Activated CD4-positive, alpha-beta T cell treated with anti-CD3 and anti-CD28 coated beads for 1 hour (primary cell): ENCODE results near the gene GMDS.

ENCODE experiments used
- DNase-seq: peaks from one replicate; pipeline ENCODE4 v3.0.0-alpha.2; 2020

Gene GMDS

DNA sequence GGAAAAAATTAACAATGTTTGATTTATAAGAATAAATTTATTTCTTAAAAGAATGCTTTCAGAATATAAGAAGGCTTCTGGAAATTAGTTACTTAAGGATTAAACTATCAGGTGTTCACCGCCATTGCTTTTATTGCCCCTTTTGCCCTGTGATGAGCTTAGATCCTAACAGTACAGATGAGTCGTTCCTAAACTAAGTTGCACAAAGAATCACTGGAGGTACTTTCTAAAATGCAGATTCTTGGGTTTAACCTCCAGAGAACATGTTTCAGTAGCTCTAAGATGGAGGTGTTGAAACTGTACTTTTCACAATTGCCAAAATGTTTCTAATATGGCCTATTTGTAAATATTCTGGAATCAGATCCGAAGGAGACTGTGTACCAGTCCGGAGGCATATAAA, 211.9 kb downstream of the GMDS start:
- no peak for DNase-seq

DNA sequence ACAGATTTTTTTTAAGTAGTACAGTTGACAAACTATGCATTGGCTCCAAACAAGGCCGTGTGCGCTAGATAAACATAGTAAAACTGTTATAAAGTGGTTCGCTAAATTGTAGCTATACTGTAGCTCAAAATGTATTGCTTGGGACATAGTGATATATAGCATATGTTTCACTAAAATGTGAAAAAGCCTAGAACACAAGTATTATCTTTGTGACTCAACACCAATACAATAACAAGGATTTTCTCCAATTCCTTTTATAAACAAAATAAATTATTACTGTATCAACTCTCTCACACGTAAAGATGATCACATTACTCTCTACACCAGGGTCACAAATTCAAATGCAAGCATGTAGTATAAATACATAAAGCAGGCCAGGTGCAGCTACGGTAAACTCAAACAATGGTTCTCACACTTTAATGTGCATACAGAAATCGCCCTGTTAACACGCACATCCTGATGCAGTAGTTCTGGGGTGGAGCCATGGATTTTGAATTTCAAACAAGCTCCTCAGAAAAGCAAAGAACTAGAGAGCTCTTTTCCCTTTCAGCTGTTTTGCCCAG, 214.6 kb downstream of the GMDS start:
- DNase-seq = no peak

DNA sequence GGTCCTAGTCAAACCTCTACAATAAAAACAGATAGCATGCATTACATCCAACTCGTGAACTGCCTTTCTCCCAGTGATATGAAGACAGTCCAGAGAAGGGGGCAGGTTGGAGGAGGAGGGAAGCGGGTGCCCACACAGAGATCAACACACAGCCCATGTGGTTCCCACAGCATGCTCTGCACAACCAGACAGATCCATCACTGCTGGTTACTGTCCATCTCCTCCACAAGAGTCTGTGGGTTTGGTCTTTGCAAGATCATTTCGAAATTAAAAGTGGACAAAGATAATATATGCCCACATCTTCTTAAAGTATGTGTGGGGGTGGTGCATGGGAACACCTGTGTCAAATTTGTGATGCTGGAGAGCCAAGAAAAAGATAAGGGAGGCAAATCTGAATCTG, 215.5 kb downstream of the GMDS start:
- DNase-seq = no peak

DNA sequence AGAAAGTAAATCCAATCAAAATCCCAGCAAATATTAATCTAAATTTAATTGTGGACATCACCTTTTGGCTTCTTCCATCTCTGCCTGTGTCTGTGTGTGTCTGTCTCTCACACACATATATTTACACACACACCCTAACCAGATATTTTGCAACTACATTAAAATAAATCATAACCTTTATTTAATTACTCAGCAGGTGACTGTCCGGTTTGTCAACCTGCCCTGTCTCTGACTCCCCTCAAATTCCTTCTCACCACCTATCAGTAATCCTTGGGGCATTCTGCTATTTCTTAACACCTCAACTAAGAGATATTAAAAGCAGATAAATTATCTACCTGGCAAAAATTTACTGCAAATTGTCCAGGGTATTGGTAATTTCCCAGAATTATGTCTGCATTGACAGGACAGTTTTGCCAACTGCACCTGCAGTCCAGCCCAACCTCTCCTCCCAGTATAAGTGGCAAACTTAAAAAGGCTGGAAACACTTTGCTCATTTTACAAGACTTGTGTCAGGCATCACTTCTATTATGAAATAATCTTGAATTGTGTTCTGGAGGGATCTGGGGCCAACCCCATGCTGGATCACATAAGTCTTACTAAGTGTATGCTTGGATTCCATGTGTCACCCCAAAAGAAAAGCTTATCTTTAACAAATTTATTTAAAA, 216.1 kb downstream of the GMDS start:
- no peak for DNase-seq

DNA sequence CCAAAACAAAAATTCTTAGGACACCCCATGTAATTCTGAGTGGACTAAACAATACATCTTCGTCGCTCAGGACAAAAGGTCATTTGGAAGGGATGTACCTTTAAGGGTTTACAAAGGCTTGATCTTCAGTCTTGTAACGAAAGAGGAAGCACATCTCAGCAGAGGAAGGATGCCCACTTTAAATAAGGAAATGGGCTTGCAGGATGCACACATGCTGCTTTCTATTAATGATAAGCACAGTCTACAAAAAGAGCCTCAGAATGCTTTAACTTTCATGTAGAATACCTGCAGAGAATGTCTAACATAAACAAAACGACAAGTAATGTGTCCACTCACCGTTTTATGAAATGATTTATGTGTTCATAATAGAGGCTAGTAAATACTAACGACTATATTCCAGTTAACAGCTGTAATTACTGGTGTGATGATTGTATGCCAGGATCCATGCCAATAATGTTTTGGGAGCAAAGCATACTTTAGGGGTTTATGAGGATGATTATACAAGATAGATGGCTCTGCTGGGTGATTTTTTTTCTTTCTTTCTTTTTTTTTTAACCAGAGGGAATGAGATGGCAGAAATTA, 216.9 kb downstream of the GMDS start:
- no peak for DNase-seq

DNA sequence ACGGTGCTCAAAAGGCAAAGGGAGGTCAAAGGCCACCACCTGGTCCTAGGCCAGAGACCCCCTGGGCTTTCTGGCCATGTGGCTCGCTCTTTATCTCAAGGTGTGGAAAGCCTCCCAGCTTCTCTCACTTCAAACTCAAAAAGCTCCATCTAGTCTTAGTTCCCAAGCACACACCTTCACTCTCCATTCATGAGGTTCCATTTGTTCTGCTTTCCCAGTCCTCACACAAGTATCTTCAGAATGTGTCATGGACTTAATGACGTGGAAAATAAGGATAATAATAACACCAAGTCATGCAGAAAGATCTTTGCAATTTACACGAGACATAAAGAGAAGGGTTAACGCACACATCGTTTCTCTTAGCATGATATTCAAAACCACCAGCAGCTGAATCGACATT, 219.3 kb downstream of the GMDS start:
- DNase-seq = no peak

DNA sequence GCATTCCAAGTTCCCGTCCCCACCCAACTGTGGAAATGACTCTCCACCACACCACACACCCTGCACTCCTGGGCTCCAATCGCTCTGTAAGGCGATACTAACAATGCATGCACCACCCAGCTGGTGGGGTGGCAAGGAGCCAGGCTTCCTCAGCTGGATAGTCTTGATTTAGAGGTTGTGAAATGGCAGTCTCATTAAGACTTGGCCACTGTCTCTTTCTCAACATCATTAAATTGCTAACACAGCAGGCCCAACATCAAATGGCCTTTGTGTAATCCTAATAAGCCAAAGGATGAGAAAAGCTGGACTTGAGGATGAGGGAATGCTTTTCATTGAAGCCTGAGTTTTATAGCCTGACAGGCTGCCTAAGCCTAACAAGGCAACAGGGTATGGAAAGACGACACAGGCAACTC, 223.7 kb downstream of the GMDS start:
- no peak for DNase-seq

DNA sequence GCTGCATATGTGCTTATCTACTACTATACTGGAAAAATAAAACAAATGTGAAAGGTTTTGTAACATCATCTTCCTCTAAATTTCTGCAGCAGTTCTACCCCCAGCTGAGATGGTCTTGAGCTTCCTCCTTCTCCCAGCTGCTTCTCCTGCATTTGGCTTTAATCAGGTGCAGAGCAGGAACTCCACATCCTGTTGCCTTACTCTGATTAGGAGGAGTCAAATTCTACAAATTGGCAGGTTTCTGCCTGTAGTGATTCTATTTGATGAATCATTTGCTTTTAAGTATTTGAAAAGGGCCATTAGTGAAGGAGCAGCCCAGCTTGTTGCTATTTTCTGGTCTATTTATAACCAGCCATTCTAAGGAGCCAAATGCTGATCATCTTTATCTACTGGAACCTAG, 224.5 kb downstream of the GMDS start:
- DNase-seq = no peak

DNA sequence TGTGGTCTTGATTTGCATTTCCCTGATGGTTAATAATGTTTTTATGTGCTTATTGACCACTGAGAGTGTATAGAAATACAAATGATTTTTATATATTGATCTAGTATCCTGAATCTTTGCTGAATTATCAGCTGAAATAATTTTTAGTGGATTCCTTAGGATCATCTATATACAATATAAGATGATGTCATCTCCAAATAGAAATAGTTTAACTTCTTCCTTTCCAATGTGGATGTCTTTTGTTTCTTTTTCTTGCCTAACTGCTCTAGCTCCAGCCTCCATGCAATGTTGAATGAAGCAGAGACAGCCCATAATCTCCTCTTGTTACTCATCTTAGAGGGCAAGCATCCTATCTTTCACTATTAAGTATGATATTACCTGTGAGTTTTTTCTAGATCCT, 226.4 kb downstream of the GMDS start:
- DNase-seq = no peak

DNA sequence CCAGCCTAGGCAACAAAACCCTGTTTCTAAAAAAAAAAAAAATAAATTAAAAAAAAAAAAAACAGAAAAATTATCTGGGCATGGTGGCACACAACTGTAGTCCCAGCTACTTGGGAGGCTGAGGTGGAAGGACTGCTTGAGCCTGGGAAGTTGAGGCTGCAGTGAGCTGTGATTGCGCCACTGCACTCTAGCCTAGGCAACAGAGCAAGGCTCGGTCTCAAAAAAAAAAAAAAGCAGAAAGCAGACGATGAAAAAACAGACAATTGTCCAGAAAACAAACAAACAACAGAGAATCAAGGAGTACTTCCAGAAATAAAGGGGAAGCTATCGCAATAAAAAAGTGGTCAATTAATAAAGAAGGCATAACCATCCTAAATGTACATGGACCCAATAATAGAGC, 229.4 kb downstream of the GMDS start:
- no peak for DNase-seq

DNA sequence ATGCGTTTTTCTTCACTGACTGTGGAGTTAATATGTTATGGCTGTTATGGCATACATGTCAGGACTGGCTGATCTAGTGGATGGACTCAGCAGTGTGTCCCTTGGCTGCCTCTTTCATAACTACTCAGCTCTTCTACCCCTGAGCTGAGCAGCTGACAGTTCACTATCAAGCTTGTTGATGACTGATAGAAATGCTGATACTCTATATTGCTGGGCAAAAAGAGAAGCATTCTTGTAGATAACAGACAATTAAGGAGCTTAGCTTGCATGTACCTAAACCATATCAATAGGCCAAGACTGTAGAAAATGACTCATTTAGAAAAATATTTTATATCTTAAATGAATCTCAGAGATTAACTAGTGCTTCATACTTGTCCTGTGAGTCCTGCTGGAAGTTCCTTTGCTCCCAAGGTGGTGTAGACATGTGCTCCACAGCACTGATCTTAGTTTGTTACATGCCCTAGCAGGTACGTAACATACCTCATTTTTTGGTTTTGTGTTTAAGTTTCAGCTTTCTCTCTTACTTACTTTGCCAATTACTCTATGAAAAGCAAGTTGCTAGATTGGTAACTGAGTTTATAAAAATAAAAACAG, 236.9 kb downstream of the GMDS start:
- no peak for DNase-seq

DNA sequence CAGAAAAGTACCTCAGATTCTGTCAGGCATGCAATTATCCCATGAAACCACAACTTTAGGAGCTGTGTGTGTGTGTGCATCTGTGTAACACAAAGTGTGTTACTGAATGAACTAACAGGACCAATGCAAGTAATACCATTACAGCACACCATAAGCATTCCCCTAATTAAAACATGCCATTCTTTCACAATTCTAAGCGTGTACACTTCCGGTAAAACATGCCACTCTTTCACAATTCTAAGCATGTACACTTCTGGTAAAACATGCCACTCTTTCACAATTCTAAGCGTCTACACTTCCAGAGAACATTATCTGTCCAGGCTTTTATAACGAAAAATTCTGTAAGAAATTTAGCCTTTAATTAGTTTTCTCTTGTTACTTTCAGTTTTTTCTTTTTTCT, 238.2 kb downstream of the GMDS start:
- no peak for DNase-seq

DNA sequence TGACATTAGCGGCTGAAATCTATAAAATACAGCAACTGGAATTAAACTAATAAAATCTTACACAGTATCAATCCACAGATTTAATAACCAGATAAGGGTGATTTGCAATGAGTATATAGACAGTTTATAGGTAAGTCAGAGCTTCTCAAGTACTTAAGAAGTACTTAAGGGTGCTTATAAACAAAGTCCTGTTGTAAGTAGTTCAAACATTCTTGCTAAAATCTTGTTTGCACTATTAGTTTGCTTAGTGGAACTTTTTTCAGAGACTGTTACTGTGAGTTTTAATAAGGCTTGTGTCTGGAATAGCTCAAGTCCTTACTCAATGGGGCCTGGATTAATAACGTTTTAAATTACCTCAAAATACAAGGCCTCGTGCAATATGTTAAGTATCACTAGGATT, 240.5 kb downstream of the GMDS start:
- DNase-seq = no peak

DNA sequence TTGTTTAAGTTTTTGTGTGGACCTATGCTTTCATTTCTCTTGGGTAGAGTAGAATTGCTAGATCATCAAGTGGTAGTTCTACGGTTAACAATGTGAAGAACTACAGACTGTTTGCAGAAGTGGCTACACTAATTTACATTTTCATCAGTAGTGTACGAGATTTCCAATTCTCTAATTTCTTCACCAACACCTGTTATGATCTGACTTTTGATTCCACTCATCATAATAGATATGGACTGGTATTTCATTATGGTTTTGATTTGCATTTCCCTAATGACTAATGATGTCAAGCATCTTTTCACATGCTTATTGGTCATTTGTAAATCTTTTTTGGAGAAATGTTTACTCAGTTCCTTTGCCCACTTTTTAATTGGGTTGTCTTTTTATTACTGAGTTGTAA, 244.4 kb downstream of the GMDS start:
- DNase-seq = no peak

DNA sequence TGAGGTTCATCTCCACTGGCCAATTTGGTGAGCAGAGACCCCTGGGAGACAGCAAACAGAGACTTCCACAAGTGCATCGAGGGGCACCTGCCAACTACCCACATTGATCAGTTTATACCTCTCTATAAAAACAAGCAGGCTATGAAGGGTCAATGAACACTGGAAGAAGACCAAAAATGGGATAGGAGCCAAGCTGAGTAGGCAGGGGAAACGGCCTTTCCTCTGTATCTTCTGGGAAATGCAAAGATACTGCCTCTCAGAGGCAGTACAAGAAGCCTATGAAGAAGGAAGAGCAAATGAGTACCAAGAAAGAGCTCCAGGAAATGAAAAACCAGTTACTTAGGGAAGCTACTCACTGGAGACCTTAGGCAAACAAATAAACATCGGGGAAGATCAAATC, 247.7 kb downstream of the GMDS start:
- DNase-seq = no peak

DNA sequence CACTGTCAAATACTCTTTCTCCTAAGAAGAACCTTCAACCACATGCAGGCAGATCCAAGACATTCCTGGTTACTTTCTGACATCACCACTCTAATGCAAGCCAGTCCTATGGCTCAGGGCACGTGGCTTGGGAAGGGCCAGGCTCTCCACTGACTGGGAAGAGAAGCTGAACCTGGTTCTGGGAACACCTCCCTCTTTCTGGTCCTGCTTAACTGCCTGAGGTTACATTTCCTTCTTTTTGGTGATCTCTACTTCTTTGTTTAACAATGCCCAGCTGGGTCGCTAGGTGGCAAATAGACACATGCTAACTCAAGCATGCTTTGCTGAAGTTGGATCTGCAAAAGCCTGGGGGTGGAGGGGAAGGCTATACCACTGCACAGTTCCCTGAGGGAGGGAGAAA, 249.8 kb downstream of the GMDS start:
- no peak for DNase-seq

DNA sequence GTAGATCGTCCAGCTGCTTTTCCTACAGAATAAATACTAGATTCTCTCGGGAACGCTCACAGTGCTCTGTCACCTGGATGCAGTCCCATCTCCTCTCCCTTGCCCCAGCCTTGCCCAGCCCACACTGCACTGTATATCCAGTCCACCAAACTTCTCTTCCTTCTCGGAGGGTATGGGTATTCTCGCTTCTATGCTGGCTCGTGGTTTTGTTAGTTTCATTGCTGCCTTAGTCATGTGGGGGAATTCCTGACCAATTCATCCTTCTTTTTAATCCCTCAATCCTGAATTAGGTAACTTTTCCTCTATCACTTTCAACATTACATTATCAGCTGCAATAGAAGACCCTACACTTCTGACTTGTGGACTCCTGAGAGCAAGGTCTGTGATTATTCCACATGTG, 252.4 kb downstream of the GMDS start:
- DNase-seq = no peak

DNA sequence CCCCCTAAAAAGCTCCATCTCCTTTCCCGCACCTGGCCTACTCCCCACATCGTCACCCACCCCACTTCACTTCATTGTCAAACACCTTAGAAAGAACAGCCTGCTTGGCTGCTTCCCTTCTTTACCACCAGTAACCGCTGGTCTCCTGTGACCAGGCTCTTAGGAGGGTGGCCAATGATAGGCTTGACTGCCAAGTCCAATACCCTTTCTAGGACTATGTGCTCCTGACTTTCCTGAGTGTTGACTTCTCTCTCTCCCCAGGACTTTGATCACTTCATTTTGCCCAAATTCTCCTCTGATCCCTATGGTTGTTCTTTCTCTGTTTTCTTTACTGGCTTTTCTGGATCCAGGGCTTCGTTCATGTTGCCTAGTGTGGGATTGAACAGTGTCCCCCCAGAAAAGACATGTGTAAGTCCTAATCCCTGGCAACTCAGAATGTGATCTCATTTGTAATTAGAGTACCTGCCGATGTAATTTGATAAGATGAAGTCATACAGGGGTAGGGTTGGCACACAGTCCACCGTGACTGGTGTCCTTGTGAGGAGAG, 254.0 kb downstream of the GMDS start:
- no peak for DNase-seq

DNA sequence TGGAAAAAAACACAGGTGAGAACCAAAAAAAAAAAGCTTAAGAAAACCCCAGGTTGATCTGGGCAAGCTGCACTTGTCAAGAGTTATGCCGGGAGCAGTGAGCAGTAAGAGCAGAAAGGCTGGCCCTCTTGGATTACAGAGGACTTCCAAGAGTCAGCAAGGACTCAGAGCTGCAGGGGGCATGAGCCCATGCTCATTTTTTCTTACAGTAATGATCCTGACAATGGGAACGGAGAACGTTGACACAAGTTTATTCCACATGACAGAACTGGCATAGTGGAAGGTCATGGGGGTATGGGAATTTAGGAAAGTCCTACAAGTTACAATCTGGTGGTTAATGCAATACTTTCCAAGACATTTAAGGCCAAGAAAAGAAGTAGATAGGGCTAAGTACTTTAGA, 256.6 kb downstream of the GMDS start:
- DNase-seq = no peak

DNA sequence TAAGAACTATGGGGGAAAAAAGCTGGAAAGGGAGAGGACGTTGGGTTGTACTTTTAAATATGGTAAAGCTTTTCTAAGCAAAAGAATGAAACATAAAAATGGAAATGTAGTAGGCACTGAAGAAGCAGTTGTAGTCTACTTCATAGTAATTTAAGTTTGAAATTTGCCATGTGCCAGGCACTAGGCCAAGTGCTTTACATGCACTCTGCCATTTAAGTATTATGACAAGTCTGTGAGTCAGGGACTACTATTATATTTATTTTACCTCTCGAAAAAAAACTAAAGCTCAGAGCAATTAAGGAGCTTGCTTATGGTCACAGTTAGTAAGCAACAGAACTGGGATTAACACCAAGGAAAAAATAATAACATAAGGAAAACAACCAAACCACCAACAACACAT, 257.8 kb downstream of the GMDS start:
- DNase-seq = no peak

DNA sequence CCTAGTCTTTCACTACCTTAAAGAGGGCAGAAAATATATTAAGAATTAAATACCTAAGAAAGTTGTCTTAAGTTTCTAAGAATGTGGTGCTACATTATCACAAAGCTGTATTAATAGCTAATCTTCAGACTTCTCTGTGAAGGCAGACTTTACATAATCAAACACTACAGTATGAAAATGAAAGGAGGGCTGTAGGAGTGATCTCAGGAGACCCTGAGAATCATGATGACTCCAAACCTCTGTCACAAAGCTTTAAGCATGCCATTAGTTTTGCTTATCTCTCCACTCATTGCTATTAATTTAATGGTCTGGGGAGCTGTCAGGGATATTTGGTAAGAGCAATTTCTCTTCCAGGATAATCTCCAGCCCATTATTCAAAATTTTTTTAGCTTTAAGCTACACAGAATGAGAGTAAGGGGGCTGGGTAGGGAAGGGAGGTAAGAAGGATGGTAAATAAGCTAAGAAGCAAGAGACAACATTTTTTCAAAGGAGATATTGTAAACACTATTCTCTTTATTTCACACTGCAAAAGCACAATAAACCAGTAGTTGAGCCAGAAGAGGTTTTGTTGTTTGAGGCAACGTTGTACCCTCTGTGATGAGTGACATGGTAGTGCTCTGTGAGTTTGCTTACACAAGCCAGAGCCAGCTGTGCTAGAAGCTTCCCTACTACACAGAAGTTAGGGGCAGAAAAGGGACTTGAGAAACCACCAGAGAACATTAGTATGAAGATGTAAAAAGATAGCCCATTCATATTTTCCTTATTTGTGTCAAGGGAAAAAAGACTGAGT, 258.8 kb downstream of the GMDS start:
- DNase-seq = no peak

DNA sequence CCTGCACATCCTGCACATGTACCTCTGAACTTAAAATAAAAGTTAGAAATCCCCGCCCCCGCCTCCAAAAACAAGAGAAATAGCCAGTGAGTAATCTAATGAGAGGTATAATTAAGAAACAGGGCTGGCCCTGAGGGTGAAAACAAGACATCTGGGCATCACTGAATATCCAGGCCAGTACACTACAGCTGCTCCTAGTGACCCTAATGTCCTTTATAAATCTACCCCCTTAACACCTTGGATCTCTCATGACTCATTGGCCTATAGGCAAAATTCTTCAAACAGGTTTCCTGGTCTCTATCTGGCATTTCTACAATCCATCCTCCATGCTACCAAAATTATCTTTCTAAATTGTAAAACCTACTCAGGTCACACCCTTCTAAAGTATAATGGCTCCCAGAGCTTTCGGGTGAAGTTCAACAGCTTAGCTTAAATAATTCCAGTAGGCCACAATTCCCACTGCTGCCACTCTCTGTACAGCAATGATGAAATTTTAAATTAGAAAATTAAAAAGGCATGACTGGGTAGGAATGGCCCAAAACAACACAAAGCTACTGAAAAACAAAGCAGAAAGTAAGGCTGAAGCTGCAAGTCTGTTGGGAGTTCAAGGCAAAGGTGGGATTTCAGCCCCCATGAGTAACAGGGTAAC, 260.9 kb downstream of the GMDS start:
- DNase-seq = no peak

DNA sequence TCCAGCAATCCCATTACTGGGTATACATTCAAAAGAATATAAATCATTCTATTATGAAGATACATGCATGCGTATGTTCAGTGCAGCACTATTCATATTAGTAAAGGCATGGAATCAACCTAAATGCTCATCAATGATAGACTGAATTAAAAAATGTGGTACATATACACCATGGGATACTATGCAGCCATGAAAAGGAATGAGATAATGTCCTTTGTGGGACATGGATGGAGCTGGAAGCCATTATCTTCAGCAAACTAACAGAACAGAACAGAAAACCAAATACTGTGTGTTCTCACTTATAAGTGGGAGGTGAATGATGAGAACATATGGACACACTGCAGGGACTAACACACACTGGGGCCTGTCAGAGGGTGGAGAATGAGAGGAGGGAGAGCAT, 261.6 kb downstream of the GMDS start:
- no peak for DNase-seq
